HAP-1 (cell line): ENCODE results near the gene CSDE1.
A peak's percentile ranks its signal among the peaks of the same experiment; 100 is the strongest.
"Not testable (repeated sequence)": the region's sequence is repeated elsewhere in the genome, so short reads cannot be mapped to it uniquely, and the experiment has no call there.

ENCODE experiments used
- DNase-seq, 2 experiments: peaks; one replicate each; pipeline ENCODE4 v3.0.0-alpha.2; 2016 to 2020; ENCODE audit warnings: low spot score in 2 of 2
- H3K27me3 ChIP-seq: fragments of 250-450 bp; sonication (Bioruptor Pico); 2 replicates; pipeline ENCODE4 v1.5.1; 2020; ENCODE audit warnings: low read depth, mild to moderate bottlenecking, moderate library complexity
- H3K36me3 ChIP-seq: fragments of 250-450 bp; sonication (Bioruptor Pico); replicated peaks from 2 replicates; pipeline ENCODE4 v1.5.1; 2020; ENCODE audit warnings: mild to moderate bottlenecking
- H3K4me1 ChIP-seq: fragments of 250-450 bp; sonication (Bioruptor Pico); 2 replicates; pipeline ENCODE4 v1.5.1; 2020; ENCODE audit warnings: mild to moderate bottlenecking
- H3K4me3 ChIP-seq: fragments of 250-450 bp; sonication (Bioruptor Pico); 2 replicates; pipeline ENCODE4 v1.5.1; 2020; ENCODE audit warnings: mild to moderate bottlenecking, moderate library complexity
- H3K9me3 ChIP-seq: fragments of 250-450 bp; sonication (Bioruptor Pico); 2 replicates; pipeline ENCODE4 v1.5.1; 2020; ENCODE audit warnings: mild to moderate bottlenecking, moderate library complexity
- in situ Hi-C: fragments of 300-500 bp; cut with MboI; formaldehyde crosslinking; loops from 3 replicates; pipeline ENCODE4 v1.14.3; 2020; ENCODE audit warnings: low sequenced_read_pairs, inconsistent platforms, mixed read lengths

CSDE1 gene

DNA sequence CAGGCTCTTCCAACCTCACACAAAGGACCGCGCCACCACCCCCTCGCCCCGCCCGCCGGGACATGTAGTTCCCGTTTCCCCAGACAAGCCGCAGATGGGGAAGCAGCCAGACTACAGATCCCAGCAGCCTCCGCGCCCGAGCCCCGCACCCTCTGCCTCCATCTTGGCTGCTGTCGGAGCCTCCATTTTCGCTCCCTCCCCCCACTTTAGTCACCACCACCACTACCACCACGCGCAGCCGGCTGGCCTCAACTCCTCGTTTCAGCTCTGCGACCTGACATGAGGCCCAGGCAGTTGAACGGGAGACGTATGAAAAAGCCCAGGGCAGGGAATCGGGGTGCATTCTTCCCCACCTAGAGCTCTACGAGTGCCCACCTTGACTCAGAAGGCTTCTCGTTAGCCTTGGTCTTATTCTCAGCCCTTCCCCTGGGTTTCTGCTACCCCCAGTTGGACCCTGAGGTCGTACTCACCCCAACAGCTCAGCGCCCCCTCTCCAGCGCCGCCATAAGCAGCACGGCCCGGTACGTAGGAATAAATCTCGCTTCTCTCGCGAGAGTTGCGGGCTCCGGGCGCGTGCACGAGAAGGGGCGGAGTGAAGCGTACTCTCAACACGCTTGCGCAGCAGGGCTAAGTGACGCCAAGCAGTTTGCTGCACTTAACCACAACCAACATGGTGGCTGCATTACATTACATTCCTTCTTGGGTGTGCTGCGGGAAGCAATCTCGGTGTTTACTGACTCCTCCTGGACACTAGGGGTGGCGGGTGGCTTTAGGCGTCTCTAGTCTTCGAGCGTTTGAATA is at the start of gene CSDE1:
CSDE1 (minus strand) TSS at position 530 of the 801 bp plus-strand sequence. CDS start 18,094 bp downstream, outside the sequence.
- Histone ChIP-seq H3K36me3 (peaks cover 9% of the 10 kb centered on the region), H3K27me3 (no peaks in the 10 kb centered on the region), H3K4me1 (peaks cover 28% of the 10 kb centered on the region), H3K4me3 (peak within 1 kb of the TSS; percentile 100), H3K9me3 (no peaks in the 10 kb centered on the region)
- peak; percentile 97 for DNase-seq
- in situ Hi-C loops = no loop called here

DNA sequence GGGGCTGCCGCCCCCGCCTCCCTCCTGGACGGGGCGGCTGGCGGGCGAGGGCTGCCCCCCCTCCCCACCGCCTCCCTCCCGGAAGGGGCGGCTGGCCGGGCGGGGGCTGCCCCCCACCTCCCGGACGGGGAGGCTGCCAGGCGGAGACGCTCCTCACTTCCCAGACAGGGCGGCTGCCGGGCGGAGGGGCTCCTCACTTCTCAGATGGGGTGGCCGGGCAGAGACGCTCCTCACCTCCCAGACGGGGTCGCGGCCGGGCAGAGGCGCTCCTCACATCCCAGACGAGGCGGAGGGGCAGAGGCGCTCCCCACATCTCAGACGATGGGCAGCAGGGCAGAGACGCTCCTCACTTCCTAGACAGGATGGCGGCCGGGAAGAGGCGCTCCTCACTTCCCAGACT is 46.7 kb upstream of the CSDE1 start:
- H3K27me3 ChIP-seq, H3K36me3 ChIP-seq, DNase-seq, in situ Hi-C loops, H3K4me1 ChIP-seq, H3K4me3 ChIP-seq, H3K9me3 ChIP-seq: not testable (repeated sequence)

DNA sequence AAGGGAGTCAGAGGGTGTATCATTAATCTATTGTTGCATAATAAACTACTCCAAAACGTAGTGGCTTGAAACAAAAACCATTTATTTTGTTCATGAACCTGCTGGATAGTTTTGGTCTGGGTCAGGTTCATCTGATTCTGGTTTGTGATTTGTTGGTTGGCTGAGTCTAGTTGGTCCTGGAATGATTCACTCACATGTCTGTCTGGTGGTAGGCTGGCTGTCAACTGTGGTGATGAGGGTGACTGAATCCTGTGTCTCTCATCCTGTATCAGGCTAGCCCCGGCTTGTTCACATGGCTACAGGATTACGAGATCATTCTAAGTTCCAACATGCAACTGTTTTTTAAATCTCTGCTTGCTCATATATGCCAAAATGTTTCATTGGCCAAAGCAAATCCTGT is 45.2 kb upstream of the CSDE1 start:
- DNase-seq = no peak
- Histone ChIP-seq H3K4me3 (no peak overlapping the region), H3K4me1 (no peaks in the 10 kb centered on the region), H3K27me3 (peaks cover 1% of the 10 kb centered on the region; the same call in 1 of the 2 replicates), H3K9me3 (no peaks in the 10 kb centered on the region), H3K36me3 (no peaks in the 10 kb centered on the region)
- in situ Hi-C loops = no loop called here

DNA sequence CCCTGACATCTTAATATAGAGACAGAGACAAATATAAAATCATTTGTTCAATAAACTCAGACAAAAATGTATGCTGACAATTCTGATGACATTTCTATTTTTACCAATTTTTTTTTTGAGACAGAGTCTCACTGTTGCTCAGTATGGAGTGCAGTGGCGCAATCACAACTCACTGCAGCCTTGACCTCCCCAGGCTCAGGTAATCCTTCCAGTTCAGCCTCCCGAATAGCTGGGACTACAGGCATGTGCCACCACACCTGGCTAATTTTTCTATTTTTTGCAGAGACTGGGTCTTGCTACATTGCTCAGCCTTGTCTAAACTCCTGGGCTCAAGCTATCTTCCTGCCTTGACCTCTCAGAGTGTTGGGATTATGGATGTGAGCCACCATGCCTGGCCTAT is 36.3 kb upstream of the CSDE1 start:
- in situ Hi-C loops = no loop called here
- DNase-seq = no peak
- Histone ChIP-seq H3K9me3 (no peaks in the 10 kb centered on the region), H3K4me3 (no peak overlapping the region), H3K27me3 (peaks cover 12% of the 10 kb centered on the region; the same call in 1 of the 2 replicates), H3K36me3 (no peaks in the 10 kb centered on the region), H3K4me1 (no peaks in the 10 kb centered on the region)

DNA sequence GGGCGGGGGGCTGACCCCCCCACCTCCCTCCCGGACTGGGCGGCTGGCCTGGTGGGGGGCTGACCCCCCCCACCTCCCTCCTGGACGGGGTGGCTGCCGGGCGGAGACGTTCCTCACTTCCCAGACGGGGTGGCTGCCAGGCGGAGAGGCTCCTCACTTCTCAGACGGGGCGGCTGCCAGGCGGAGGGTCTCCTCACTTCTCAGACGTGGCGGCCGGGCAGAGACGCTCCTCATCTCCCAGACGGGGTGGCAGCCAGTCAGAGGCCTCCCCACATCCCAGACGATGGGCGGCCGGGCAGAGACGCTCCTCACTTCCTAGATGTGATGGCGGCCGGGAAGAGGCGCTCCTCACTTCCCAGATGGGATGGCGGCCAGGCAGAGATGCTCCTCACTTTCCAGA is 32.8 kb upstream of the CSDE1 start:
- H3K9me3 ChIP-seq, H3K4me1 ChIP-seq, H3K27me3 ChIP-seq, H3K36me3 ChIP-seq, H3K4me3 ChIP-seq, DNase-seq, in situ Hi-C loops: not testable (repeated sequence)

DNA sequence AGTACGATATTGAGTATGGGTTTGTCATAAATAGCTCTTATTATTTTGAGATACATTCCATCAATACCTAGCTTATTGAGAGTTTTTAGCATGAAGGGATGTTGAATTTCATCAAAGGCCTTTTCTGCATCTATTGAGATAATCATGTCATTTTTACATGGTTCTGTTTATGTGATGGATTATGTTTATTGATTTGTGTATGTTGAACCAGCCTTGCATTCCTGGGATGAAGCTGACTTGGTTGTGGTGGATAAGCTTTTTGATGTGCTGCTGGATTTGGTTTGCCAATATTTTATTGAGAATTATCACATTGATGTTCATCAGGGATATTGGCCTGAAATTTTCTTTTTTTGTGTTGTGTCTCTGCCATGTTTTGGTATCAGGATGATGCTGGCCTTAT is 28.7 kb upstream of the CSDE1 start:
- H3K36me3 ChIP-seq, H3K4me1 ChIP-seq, H3K9me3 ChIP-seq, in situ Hi-C loops, H3K4me3 ChIP-seq, DNase-seq: not testable (repeated sequence)
- H3K27me3 ChIP-seq = peaks cover 10% of the 10 kb centered on the region

DNA sequence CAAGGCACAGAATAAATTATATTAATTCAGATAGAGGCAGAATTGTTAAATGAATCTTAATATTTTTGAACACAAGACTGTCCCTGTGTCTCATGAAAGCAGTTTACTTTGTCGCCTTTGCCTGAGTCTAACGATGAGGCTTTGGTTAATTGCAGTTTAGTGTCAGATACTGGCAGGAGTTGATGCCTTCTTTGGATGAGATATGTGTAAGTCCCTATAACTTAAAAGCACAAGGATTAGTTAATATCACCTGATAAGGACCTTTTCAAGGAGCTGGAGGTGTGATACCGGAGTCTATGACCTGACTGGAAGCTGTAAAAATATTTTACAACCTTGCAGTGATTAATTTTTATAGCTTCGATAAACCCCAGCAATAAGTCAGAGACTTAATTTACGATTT is 24.7 kb upstream of the CSDE1 start:
- in situ Hi-C loops = no loop called here
- H3K9me3 ChIP-seq = no peaks in the 10 kb centered on the region
- H3K4me1 ChIP-seq = peaks cover 6% of the 10 kb centered on the region; the same call in 1 of the 2 replicates
- H3K27me3 ChIP-seq = peaks cover 10% of the 10 kb centered on the region
- no peak overlapping the region for H3K4me3 ChIP-seq
- no peak for DNase-seq
- peaks cover 11% of the 10 kb centered on the region for H3K36me3 ChIP-seq

DNA sequence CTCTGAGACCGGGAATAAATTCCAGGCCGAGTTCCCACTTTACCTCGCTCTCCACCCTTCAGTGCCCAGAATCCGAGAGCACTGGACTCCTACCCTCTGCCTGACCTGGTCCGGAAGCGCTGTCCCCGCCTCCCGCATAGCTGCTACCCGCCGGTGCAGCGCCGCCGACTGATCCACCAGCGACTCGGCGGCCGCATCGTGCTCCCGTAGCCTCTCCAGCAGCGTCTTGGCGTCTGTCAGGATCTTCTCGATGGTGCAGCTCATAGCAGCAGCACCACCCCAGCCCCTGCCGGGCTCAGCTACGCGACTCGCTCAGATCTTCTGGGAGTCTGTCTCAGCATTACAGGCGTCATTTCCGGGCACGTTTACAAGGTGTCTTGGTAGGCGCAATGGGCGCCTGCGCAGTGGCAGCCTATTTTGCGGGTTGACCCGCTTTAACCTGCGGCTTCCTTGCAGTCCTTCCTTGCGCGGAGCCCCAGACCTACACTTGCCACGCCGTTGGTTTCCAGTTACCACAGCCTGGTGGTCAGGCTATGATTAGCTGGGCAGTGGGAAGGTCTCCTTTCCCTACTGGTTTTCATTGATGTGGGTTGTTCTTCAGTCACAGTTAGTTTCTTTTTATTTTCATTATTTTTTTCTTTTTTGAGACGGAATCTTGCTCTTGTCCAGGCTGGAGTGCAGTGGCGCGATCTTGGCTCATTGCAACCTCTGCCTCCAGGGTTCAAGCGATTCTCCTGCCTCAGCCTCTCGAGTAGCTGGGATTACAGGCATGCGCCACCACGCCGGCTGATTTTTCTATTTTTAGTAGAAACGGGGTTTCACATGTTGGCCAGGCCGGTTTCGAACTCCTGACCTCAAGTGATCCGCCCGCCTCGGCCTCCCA is 22.8 kb upstream of the CSDE1 start, which contains the start of gene SIKE1:
SIKE1 (minus strand) TSS at position 342 of the 883 bp plus-strand sequence; CDS start at position 264, 78 bp downstream.
- Histone ChIP-seq H3K9me3 (no peaks in the 10 kb centered on the region), H3K4me1 (peaks cover 6% of the 10 kb centered on the region; the same call in 1 of the 2 replicates), H3K27me3 (peaks cover 10% of the 10 kb centered on the region), H3K36me3 (peaks cover 26% of the 10 kb centered on the region), H3K4me3 (peak within 1 kb of the TSS; percentile 92)
- in situ Hi-C loops = no loop called here
- DNase-seq = peak; percentile 82 to 93

DNA sequence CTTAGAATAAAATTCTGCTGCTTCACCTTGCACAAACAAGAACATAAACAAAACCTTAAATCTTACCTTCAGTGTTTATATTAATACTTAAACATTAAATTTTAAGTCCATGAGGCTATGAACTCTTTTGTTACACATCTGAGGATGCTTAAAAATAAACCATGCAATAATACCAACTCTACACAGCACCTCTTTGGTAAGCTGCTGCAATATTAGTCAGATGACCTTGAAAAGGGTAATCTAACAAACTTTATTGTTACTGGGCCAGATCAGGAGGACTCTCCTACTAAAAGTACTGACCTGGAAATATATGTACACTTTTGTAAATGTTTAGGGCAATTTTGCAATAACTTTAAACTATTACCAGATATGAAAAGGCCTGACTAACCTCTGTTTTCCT is 21.9 kb upstream of the CSDE1 start:
- in situ Hi-C loops = no loop called here
- H3K36me3 ChIP-seq = peaks cover 26% of the 10 kb centered on the region
- no peak for DNase-seq
- peak overlapping the region; percentile 92 for H3K4me3 ChIP-seq
- peaks cover 6% of the 10 kb centered on the region; the same call in 1 of the 2 replicates for H3K4me1 ChIP-seq
- H3K27me3 ChIP-seq = peaks cover 10% of the 10 kb centered on the region
- H3K9me3 ChIP-seq = no peaks in the 10 kb centered on the region

DNA sequence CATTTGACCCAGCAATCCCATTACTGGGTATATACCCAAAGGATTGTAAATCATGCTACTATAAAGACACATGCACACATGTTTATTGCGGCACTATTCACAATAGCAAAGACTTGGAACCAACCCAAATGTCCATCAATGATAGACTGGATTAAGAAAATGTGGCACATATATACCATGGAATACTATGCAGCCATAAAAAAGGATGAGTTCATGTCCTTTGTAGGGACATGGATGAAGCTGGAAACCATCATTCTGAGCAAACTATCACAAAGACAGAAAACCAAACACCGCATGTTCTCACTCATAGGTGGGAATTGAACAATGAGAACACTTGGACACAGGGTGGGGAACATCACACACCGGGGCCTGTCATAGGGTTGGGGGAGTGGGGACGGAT is 18.9 kb upstream of the CSDE1 start:
- DNase-seq, H3K9me3 ChIP-seq, H3K4me1 ChIP-seq, H3K4me3 ChIP-seq, H3K27me3 ChIP-seq, in situ Hi-C loops: not testable (repeated sequence)
- peaks cover 41% of the 10 kb centered on the region for H3K36me3 ChIP-seq

DNA sequence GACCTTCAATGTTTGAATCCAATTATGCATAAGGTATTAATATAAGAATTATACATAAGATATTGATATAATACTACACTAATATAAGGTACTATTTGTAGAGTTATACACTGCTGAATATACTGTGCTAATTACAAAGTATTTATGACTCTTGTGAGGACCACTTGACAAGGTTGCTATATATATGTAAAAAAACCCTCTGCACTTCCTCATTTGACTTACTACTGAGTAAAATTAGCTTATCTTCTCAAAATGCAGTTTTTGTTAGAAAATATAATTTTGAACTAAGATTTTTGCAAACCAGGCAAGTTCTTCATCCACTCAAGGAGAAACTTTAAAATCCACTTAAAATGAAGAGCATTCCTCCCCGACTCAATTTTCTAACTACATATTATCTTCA is 14.2 kb upstream of the CSDE1 start:
- H3K4me1 ChIP-seq = no peaks in the 10 kb centered on the region
- no peaks in the 10 kb centered on the region for H3K27me3 ChIP-seq
- no peak for DNase-seq
- H3K9me3 ChIP-seq = no peaks in the 10 kb centered on the region
- no peak overlapping the region for H3K4me3 ChIP-seq
- in situ Hi-C loops = no loop called here
- peaks cover 26% of the 10 kb centered on the region for H3K36me3 ChIP-seq

DNA sequence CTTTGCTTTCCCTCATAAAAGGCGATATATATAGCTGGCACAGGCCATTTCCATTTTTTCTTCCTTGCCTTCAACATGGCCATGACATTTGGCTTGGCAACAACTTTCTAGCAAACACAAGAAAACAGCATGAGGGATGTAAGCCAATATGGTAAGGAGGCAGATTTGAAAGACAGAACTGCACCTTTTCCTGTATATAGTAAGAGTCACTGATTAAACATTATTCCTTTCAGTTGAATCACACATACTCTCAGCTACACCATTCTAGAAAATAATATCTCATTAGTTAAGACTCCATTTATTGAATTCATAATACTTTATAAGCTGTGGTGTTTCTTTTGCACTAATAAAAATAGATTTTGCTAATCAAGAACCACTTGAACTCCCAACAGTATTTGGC is 13.2 kb upstream of the CSDE1 start:
- Histone ChIP-seq H3K4me1 (no peaks in the 10 kb centered on the region), H3K4me3 (no peak overlapping the region), H3K27me3 (no peaks in the 10 kb centered on the region), H3K36me3 (peaks cover 18% of the 10 kb centered on the region), H3K9me3 (no peaks in the 10 kb centered on the region)
- in situ Hi-C loops = no loop called here
- no peak for DNase-seq

DNA sequence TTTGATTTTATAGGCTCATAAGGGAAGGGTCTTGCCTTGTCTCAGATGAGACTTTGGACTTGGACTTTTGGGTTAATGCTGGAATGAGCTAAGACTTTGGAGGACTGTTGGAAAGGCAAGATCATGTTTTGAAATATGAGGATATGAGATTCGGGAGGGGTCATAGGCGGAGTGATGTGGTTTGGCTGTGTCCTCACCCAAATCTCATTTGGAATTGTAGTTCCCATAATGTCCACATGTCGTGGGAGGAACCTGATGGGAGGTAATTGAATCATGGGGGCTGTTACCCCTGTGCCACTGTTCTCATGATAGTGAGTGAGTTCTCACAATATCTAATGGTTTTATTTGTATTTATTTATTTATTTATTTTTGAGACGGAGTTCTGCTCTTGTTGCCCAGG is 6.9 kb upstream of the CSDE1 start:
- in situ Hi-C loops = no loop called here
- DNase-seq = no peak
- Histone ChIP-seq H3K27me3 (no peaks in the 10 kb centered on the region), H3K36me3 (no peaks in the 10 kb centered on the region; the same call in 1 of the 2 replicates), H3K4me1 (no peaks in the 10 kb centered on the region), H3K9me3 (no peaks in the 10 kb centered on the region), H3K4me3 (no peak overlapping the region)
